Hepatocyte (in vitro differentiated cells): ENCODE measurements around the gene SSTR1. TPM values are rescaled to one million over a fixed set of nuclear protein-coding genes. Genes with fewer than 3 reads are reported as not detected.

Experiments used
- DNase-seq: peaks from one replicate; pipeline ENCODE4 v3.0.0-alpha.2; 2016; ENCODE audit warnings: low spot score
- H2AFZ ChIP-seq: fragments of 200-600 bp; sonication (generic); 2 replicates; pipeline ENCODE4 v1.6.0; 2016; ENCODE audit warnings: antibody characterized with exemption, mild to moderate bottlenecking
- H3K27ac ChIP-seq: fragments of 200-600 bp; sonication (generic); 2 replicates; pipeline ENCODE4 v1.5.1; 2016; ENCODE audit warnings: mild to moderate bottlenecking
- H3K27me3 ChIP-seq: fragments of 200-600 bp; sonication (generic); 2 replicates; pipeline ENCODE4 v1.6.1; 2016
- H3K36me3 ChIP-seq: fragments of 200-600 bp; sonication (generic); replicated peaks from 2 replicates; pipeline ENCODE4 v1.5.1; 2016; ENCODE audit warnings: low read depth; ENCODE audit not compliant: insufficient read depth
- H3K4me1 ChIP-seq: fragments of 200-600 bp; sonication (generic); 2 replicates; pipeline ENCODE4 v1.5.1; 2016; ENCODE audit warnings: mild to moderate bottlenecking, moderate library complexity; ENCODE audit not compliant: insufficient read depth
- H3K4me2 ChIP-seq: fragments of 200-600 bp; sonication (generic); 2 replicates; pipeline ENCODE4 v1.6.0; 2016
- H3K4me3 ChIP-seq: fragments of 200-600 bp; sonication (generic); 2 replicates; pipeline ENCODE4 v1.5.1; 2016; ENCODE audit warnings: mild to moderate bottlenecking
- H3K79me2 ChIP-seq: fragments of 200-600 bp; sonication (generic); 2 replicates; pipeline ENCODE4 v1.6.0; 2017; ENCODE audit warnings: mild to moderate bottlenecking
- H3K9me2 ChIP-seq: fragments of 200-600 bp; sonication (generic); replicated peaks from 2 replicates; pipeline ENCODE4 v1.6.0; 2017; ENCODE audit warnings: mild to moderate bottlenecking; ENCODE audit not compliant: insufficient read depth
- H3K9me3 ChIP-seq: fragments of 200-600 bp; sonication (generic); 2 replicates; pipeline ENCODE4 v1.5.1; 2016; ENCODE audit warnings: low read depth, mild to moderate bottlenecking
- H4K20me1 ChIP-seq: fragments of 200-600 bp; sonication (generic); 2 replicates; pipeline ENCODE4 v1.6.0; 2016; ENCODE audit warnings: mild to moderate bottlenecking; ENCODE audit not compliant: insufficient read depth, poor library complexity, severe bottlenecking
- EZH2 ChIP-seq: fragments of 200-600 bp; sonication (generic); IDR thresholded peaks from 2 replicates; pipeline ENCODE4 v1.6.1; 2016; ENCODE audit warnings: antibody characterized with exemption, mild to moderate bottlenecking, borderline replicate concordance
- EZH2phosphoT487 ChIP-seq: fragments of 200-600 bp; sonication (generic); IDR thresholded peaks from one replicate; pipeline ENCODE4 v1.6.1; 2018; ENCODE audit warnings: antibody characterized with exemption, mild to moderate bottlenecking, low read depth, moderate library complexity; ENCODE audit not compliant: unreplicated experiment, severe bottlenecking
- WGBS: methylation state at CpG from one replicate; pipeline ENCODE4 v1.1.6; 2016; ENCODE audit warnings: low lambda C conversion rate; ENCODE audit errors: missing lambda C conversion rate; 5-methylcytosine and 5-hydroxymethylcytosine counted together
- polyA plus RNA-seq: library from polyadenylated mRNA; unstranded; fragments of >200 nt; fragmentation: Nextera tagmentation; extraction: Ambion mirVana; gene quantifications from 2 replicates; pipeline ENCODE4 v1.2.1, GENCODE V29; 2016
- total RNA-seq: library from RNA; depleted of rRNA; stranded (reverse); fragments of >200 nt; gene quantifications from 2 replicates; pipeline ENCODE4 v1.2.3, GENCODE V29; 2014
- TF ChIP-seq, protein P1 (sequence below): fragments of 200-600 bp; sonication (generic); IDR thresholded peaks from 2 replicates; pipeline ENCODE4 v1.5.1; 2016; ENCODE audit warnings: antibody characterized with exemption, mild to moderate bottlenecking; ENCODE audit not compliant: poor library complexity

Gene SSTR1
- total and polyA plus RNA-seq, 2 experiments from 2014 or later, result 6.0 to 7.1 TPM

DNA sequence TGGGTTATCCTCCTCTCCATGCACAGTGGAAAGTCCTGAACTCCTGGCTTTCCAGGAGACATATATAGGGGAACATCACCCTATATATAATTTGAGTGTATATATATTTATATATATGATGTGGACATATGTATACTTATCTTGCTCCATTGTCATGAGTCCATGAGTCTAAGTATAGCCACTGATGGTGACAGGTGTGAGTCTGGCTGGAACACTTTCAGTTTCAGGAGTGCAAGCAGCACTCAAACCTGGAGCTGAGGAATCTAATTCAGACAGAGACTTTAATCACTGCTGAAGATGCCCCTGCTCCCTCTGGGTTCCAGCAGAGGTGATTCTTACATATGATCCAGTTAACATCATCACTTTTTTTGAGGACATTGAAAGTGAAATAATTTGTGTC, 4.4 kb downstream of the SSTR1 start:
- no peaks in the 10 kb centered on the region for H3K9me3 ChIP-seq
- no peak for DNase-seq
- H3K79me2 ChIP-seq, result no peaks in the 10 kb centered on the region
- H3K27ac ChIP-seq, result no peak overlapping the region
- H2AFZ ChIP-seq, result no peak overlapping the region
- peaks cover 44% of the 10 kb centered on the region for H3K27me3 ChIP-seq
- H3K4me3 ChIP-seq, result no peak overlapping the region
- H3K4me1 ChIP-seq, result peaks cover 23% of the 10 kb centered on the region
- H4K20me1 ChIP-seq, result no peaks in the 10 kb centered on the region
- H3K9me2 ChIP-seq, result no peaks in the 10 kb centered on the region
- no peaks in the 10 kb centered on the region for H3K36me3 ChIP-seq
- peak overlapping the region; percentile 89 for H3K4me2 ChIP-seq
- TF ChIP-seq EZH2phosphoT487 (no peak), EZH2 (no peak)
- TF ChIP-seq, protein P1, sequence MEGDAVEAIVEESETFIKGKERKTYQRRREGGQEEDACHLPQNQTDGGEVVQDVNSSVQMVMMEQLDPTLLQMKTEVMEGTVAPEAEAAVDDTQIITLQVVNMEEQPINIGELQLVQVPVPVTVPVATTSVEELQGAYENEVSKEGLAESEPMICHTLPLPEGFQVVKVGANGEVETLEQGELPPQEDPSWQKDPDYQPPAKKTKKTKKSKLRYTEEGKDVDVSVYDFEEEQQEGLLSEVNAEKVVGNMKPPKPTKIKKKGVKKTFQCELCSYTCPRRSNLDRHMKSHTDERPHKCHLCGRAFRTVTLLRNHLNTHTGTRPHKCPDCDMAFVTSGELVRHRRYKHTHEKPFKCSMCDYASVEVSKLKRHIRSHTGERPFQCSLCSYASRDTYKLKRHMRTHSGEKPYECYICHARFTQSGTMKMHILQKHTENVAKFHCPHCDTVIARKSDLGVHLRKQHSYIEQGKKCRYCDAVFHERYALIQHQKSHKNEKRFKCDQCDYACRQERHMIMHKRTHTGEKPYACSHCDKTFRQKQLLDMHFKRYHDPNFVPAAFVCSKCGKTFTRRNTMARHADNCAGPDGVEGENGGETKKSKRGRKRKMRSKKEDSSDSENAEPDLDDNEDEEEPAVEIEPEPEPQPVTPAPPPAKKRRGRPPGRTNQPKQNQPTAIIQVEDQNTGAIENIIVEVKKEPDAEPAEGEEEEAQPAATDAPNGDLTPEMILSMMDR, result no peak

DNA sequence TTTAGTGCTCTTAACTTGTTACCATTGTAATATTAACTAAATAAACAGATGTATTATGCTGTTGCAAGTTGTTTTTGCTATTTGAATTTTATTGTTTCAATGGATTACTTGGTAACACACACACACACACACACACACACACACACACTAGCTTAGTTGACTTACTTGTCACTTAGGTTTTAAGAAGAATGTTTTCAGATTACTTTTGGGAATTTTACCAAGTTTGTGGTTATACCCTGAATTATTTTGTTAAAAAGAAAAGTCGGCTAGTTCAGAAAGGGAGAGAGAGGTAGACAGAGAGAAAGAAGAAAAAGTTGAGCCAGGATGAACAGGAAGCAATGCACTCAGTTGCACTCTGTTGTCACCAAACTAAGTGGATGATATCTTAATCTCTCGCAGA, 5.3 kb downstream of the SSTR1 start:
- Histone ChIP-seq H3K4me2 (no peak overlapping the region), H3K27me3 (peaks cover 40% of the 10 kb centered on the region), H3K4me1 (peaks cover 30% of the 10 kb centered on the region), H2AFZ (no peak overlapping the region), H3K9me3 (no peaks in the 10 kb centered on the region), H3K79me2 (no peaks in the 10 kb centered on the region), H3K9me2 (no peaks in the 10 kb centered on the region), H3K27ac (no peak overlapping the region), H3K36me3 (no peaks in the 10 kb centered on the region), H3K4me3 (no peak overlapping the region), H4K20me1 (no peaks in the 10 kb centered on the region)
- 86% methylated on average over 2 of the region's 2 CpGs for WGBS
- TF ChIP-seq EZH2phosphoT487, result no peak
- no peak for DNase-seq

- WGBS, result 44% methylated on average over 2 of the region's 2 CpGs
- peaks cover 10% of the 10 kb centered on the region for H3K4me1 ChIP-seq
- H3K4me2 ChIP-seq, result peak overlapping the region; percentile 14
- H3K79me2 ChIP-seq, result no peaks in the 10 kb centered on the region
- H3K27ac ChIP-seq, result peak overlapping the region; percentile 69
- H3K9me2 ChIP-seq, result no peaks in the 10 kb centered on the region
- no peak overlapping the region for H3K4me3 ChIP-seq
- DNase-seq, result peak; percentile 48
- peaks cover 2% of the 10 kb centered on the region for H3K27me3 ChIP-seq
- H2AFZ ChIP-seq, result no peak overlapping the region
- H3K9me3 ChIP-seq, result no peaks in the 10 kb centered on the region
- H3K36me3 ChIP-seq, result no peaks in the 10 kb centered on the region
- no peak for TF ChIP-seq EZH2
- TF ChIP-seq, protein P1, result no peak
- TF ChIP-seq EZH2phosphoT487, result no peak
- H4K20me1 ChIP-seq, result no peaks in the 10 kb centered on the region
These were observed 9.8 kb downstream of the SSTR1 start for GRCh38 chr14:38217553-38217952.

- Histone ChIP-seq H2AFZ (no peak overlapping the region), H3K27me3 (no peaks in the 10 kb centered on the region)
- 87% methylated on average over 3 of the region's 3 CpGs for WGBS
These were observed 13.4 kb downstream of the SSTR1 start for GRCh38 chr14:38221077-38221476.

More at GRCh38 chr14:38221077-38221476, 13.4 kb downstream of the SSTR1 start:
- DNase-seq, result no peak
- H3K4me1 ChIP-seq, result peaks cover 10% of the 10 kb centered on the region
- no peak overlapping the region for H3K4me2 ChIP-seq
- H4K20me1 ChIP-seq, result no peaks in the 10 kb centered on the region
- H3K4me3 ChIP-seq, result no peak overlapping the region
- H3K9me3 ChIP-seq, result no peaks in the 10 kb centered on the region
- no peak overlapping the region for H3K27ac ChIP-seq
- H3K36me3 ChIP-seq, result no peaks in the 10 kb centered on the region
- no peaks in the 10 kb centered on the region for H3K79me2 ChIP-seq
- no peaks in the 10 kb centered on the region for H3K9me2 ChIP-seq
- TF ChIP-seq, protein P1, result no peak
- TF ChIP-seq EZH2phosphoT487 (no peak), EZH2 (no peak)
